GM19035 (cell line): Measurements from ENCODE around the gene CHD3.

Experiments used
- ATAC-seq: cut with Tn5 transposase; IDR thresholded peaks from one replicate; pipeline ENCODE4 v1.9.1; 2021; ENCODE audit not compliant: unreplicated experiment

Gene CHD3

GRCh38 chr17:7864995-7865650 lies 23.5 kb upstream of the CHD3 start:
- no peak for ATAC-seq

DNA sequence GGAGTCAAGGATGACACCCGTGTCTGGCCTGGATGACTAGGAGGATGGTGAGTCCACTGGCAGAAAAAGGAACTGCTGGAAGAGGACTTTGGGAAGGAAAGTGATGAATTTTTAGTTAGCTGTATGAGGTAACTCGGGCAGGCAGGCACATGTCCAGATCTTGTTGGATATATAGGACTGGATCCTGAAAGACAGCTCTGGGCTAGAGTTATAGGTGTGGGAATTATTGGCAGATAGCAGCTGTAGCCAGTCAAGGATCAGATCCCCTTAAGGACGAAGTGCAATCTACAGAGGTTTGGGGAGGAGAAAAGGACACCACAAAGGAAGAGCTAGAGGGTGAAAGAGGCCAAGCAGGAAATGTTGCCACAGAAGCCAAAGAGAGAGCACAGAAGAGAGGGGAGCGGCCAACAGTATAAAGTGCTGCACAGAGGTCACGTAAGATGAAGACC lies 20.7 kb upstream of the CHD3 start:
- ATAC-seq = no peak

- no peak for ATAC-seq
Observed at GRCh38 chr17:7873051-7873450, 15.5 kb upstream of the CHD3 start.

GRCh38 chr17:7875804-7876370 lies 12.7 kb upstream of the CHD3 start:
- no peak for ATAC-seq

GRCh38 chr17:7878234-7878633 lies 10.4 kb upstream of the CHD3 start:
- no peak for ATAC-seq

DNA sequence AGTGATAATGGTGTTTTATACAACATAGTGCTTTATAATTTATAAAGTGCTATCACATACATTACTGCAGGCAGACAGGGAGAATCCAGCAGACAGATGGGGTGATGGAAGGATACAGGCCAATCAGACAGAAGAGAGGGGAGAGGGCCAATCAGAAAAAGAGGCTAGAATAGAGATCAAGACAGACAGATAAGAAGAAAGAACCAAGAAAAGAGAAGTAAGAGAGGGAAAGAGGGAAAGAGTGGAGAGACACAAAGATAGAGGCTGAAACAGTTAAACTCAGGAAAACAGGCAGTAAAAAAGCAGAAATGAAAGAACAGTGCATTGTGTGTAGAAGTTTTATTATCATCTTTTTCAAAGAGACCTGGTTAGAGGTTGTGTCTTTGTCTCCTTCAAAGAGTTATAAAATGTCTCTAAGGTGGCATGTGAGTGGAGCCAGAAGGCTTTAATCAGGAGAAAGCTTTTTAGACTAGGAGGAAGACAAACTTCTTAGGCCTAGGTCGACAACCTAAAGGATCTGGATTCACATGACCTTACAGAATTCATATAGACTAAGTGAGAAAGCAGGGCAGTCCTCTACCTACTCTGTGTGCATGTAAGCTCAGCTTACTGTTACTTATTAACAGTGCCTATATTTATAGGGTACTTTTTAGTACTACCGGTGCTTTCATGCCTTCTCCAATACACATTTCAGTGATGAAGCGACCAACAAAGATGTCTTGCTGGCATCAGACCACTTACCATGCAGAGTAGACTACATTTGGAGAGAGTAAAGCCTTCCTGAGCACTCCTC lies 8.3 kb upstream of the CHD3 start:
- no peak for ATAC-seq

GRCh38 chr17:7881276-7882054 lies 7.1 kb upstream of the CHD3 start:
- no peak for ATAC-seq

DNA sequence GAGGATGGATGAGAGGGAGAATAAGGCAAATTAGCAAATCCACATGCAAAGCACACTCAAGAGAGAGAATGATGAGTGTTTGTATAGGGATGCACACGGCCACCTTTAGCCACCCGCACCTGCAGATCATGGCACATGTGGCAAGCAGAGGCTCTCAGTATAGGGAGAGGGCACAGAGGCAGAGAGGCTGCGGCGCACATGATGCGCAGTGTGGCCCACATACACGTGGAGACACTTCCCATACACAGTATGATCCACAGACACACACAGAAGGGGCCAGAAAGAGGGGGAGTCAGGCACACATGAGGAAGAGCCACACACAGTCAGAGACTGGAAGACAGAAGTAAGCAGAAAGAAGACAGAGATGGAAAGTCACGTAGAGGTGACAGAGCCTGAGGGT lies 6.5 kb upstream of the CHD3 start:
- ATAC-seq = no peak

DNA sequence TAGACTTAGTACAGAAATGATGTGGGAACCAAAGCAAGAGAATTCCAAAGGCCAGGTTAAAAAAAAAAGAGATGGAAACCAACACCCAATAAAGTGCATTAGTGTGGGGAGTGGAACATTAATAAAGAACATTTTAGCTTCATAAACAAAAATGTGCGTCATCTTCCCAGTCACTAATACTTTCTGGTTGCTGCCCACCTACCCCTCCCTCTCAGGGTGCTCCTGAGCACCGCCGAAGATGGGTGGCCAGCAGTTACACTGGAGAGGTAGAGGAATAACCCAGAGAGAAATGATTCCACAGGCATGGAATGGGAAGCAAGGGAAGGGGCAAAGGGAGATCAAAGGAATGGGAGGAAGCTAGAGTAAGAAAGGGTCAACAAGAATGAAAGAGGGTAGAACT lies 6.0 kb upstream of the CHD3 start:
- no peak for ATAC-seq

DNA sequence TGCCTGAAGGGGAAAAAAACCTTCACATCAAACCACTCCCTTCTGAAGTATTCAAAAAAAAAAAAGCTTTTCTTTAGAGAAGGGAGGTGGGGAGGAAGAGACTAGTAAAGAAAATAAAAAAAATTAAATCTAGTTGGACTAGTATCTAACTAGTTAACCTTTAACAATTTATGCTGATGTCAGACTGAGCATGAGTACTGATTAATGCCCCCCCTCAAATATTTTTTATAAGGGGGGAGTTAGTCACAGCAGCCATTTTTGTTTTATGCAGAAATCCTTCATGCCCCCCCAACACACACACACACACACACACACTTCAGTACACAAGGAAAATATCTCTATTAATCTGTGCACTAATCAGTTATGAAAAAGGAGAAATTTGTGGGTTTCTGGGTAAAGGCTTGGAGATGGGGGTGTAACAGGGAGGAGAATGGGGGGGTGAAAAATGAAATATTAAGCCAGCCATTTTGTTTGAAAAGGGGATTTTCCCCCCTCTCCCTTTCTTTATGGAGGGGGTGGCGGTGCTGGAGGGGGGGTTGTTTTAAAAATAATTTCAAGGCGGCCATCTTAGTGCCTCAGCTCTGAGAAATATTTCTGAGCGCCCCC lies 4.7 kb upstream of the CHD3 start:
- no peak for ATAC-seq

- peak; percentile 9 for ATAC-seq
Observed at GRCh38 chr17:7884581-7885366, 3.8 kb upstream of the CHD3 start.

GRCh38 chr17:7885367-7886226 lies 3.0 kb upstream of the CHD3 start:
- peak; percentile 37 for ATAC-seq

DNA sequence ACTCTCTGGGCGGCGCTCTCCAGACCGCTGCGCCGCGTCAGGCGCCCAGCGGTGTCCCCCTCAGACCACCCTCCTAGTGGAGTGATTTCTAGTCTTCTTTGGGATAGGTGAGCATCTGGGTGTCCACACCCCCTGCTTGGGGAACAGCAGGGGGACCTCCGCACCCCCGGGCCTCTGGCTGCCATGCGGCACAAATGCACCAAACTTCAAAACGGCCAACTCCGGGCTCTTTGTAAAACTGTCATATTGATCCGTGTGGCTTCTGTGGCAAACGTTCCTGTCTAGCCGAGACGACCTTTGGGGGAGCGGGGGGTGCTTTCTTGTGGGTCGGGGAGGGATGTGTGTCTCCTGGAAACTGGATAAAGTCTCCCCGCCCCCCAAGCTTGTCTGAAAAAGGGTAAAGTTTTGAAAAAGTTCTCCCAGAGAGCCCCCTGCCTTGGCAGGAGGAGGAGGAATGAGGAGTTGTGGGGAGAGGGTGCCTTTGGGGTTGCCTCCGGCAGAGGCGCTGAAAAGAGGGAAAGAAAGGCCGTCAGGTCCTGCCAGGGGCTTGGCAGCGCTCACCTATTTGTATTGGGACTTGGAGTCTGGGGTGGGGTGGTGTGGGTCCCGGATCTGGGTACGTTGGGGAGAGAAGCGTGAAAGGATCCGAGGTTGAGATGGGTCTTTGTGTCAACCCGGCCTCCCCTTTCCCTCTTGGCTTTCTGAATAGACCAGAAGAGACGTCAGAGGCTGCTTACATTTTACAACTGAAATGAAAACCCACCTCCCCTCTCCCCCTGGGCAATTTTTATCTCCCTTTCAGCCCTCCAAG lies 2.2 kb upstream of the CHD3 start:
- ATAC-seq = peak; percentile 2

DNA sequence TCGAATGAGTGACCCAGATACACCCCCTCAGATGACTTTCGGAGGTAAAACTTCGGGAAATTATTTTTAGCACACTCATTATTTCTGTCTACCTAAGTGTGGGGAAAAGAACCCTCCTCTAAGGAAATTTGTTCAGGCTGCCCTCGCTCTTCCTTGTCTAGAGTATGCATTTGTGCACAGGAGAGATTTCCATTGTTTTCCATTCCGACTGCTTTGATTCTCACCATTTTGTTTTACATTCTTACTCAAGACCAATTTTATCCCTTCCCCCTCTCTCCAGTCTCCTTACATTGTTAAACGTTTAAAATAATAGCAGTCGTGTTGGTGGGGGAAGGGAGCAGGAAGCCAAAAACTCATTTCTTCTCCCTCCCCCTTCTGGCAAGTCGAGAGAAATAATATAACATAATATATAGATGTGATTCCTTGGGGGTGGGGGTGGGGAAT lies 1.5 kb upstream of the CHD3 start:
- ATAC-seq = no peak

- no peak for ATAC-seq
Observed at GRCh38 chr17:7887482-7888183, 956 bp upstream of the CHD3 start.

DNA sequence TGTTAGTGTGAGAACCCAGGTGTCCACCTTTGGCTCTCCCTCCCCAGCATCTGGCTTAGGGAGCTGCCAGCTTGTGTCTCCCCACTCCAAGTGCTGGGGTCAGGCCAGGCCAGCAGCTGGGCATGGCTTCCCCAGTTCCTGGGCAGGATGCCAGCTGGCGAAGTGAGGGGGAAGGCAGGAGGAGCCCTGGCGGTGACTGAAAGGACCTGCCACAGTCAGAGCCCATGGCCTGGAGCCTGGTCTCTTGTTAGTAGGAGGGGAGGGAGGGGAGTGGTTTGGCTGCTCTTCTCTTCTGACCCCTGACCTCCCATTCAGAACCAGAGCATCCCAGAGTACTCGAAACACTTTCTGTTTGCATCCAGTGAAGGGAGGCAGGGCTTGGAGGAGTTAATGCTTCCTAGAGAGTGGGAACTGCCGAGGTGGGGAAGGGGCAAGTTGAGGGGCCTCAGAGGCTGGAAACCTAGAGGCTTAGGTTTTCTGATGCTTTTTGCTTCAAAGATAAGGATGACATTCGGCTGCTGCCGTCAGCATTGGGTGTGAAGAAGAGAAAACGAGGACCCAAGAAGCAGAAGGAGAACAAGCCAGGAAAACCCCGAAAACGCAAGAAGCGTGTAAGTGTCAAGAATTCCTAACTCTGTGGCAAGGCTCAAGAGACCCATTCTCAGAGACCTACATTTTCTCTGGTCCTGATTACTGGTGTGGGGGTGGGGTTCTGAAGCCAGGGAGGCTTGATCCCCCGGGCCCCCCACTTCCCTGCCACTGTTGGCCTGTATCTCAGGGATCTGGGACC lies 772 bp downstream of the CHD3 start:
- ATAC-seq = no peak
